ENCODE data around the gene WHRN. TPM values are rescaled to one million over a fixed set of nuclear protein-coding genes. Genes with fewer than 3 reads are reported as not detected.

Gene WHRN
- total and polyA plus RNA-seq, 2 donors: 3.2 to 14.9 TPM

DNA sequence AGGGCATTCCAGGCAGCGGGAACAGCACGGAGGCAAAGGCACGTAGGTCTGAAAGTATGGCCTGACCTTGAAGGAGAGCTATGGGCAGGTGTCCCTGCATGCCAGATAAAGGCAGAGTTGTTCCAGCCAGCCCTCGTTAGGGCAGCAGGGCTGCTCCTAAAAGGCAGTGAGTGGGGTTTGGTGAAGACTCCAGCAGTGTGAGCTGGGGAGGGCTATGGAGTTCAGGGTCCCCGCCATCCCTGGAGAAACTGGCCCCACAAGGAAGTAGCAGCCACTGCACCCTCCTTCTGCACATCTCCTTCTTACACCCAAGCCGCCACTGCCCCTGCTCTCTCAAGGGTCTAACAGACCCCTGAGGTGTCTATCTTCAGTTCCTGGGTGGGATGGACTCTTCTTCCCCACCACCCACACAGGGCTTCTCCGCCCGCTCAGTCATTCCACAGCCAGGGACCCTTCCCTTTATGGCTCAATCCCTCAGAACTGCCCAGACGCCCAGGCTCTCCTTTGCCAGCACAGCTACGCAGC is 118.8 kb downstream of the WHRN start:
- Histone ChIP-seq H3K4me3 (ENCODE audit: low read length in 2 of 2) (peak overlapping the region; percentile 73 to 99), H3K4me1 (ENCODE audit: control insufficient read depth in 2 of 2, insufficient read depth in 2 of 2, low read length in 2 of 2) (peaks cover 41 to 77% of the 10 kb centered on the region in 2 donors), H3K27me3 (ENCODE audit: control insufficient read depth in 2 of 2, insufficient read depth in 1 of 2, low read length in 1 of 2) (no peaks in the 10 kb centered on the region), H3K36me3 (ENCODE audit: control insufficient read depth in 2 of 2, insufficient read depth in 2 of 2, low read length in 1 of 2) (peaks cover 6 to 24% of the 10 kb centered on the region in 2 donors), H3K9me3 (ENCODE audit: control insufficient read depth in 2 of 2, insufficient read depth in 1 of 2, low read length in 1 of 2) (peaks cover 0 to 8% of the 10 kb centered on the region in 2 donors), H3K27ac (ENCODE audit: low read depth in 1 of 2, low read length in 1 of 2) (peak overlapping the region; percentile 97)
- whole genome bisulfite sequencing: 4% methylated on average over 10 of the region's 10 CpGs
- DNase-seq (ENCODE audit: low read depth in 6 of 9, low spot score in 9 of 9): peak in 1 of 9 donors; percentile 40

GRCh38 chr9:114385397-114386181 is 119.7 kb downstream of the WHRN start:
- Histone ChIP-seq H3K36me3 (ENCODE audit: control insufficient read depth in 2 of 2, insufficient read depth in 2 of 2, low read length in 1 of 2) (peaks cover 14 to 27% of the 10 kb centered on the region in 2 donors), H3K4me3 (ENCODE audit: low read length in 2 of 2) (peak overlapping the region; percentile 73 to 99), H3K9me3 (ENCODE audit: control insufficient read depth in 2 of 2, insufficient read depth in 1 of 2, low read length in 1 of 2) (peaks cover 0 to 8% of the 10 kb centered on the region in 2 donors), H3K27ac (ENCODE audit: low read depth in 1 of 2, low read length in 1 of 2) (peak overlapping the region; percentile 97), H3K4me1 (ENCODE audit: control insufficient read depth in 2 of 2, insufficient read depth in 2 of 2, low read length in 2 of 2) (peaks cover 39 to 79% of the 10 kb centered on the region in 2 donors), H3K27me3 (ENCODE audit: control insufficient read depth in 2 of 2, insufficient read depth in 1 of 2, low read length in 1 of 2) (no peaks in the 10 kb centered on the region)
- DNase-seq (ENCODE audit: low read depth in 6 of 9, low spot score in 9 of 9): peak; percentile 83 to 98 (median 91)
- whole genome bisulfite sequencing: 6% methylated on average over 11 of the region's 11 CpGs

DNA sequence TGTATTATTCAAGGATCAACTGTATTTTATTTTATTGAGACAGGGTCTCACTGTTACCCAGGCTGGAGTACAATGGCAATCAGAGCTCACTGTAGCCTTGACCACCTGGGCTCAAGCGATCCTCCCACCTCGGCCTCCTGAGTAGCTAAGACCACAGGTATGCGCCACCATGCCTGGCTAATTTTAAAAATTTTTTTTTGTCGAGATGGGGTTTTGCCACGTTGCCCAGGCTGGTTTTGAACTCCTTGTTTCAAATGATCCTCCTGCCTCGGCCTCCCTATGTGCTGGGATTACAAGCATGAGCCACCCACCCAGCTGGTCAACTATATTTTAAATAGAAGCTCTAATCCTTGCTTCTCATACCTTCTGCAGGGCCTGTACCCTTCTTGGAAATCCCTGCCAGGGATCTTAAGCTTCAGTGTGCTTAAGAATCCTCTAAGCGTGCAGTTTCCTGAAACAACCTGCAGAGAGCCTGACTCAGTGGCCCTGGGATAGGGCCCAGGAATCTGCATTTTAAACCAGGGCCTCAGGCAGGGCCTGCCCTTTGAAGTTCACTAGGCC is 120.4 kb downstream of the WHRN start:
- Histone ChIP-seq H3K9me3 (ENCODE audit: control insufficient read depth in 2 of 2, insufficient read depth in 1 of 2, low read length in 1 of 2) (peaks cover 0 to 8% of the 10 kb centered on the region in 2 donors), H3K27me3 (ENCODE audit: control insufficient read depth in 2 of 2, insufficient read depth in 1 of 2, low read length in 1 of 2) (no peaks in the 10 kb centered on the region), H3K36me3 (ENCODE audit: control insufficient read depth in 2 of 2, insufficient read depth in 2 of 2, low read length in 1 of 2) (peaks cover 21 to 31% of the 10 kb centered on the region in 2 donors), H3K27ac (ENCODE audit: low read depth in 1 of 2, low read length in 1 of 2) (peak overlapping the region; percentile 97), H3K4me1 (ENCODE audit: control insufficient read depth in 2 of 2, insufficient read depth in 2 of 2, low read length in 2 of 2) (peaks cover 36 to 73% of the 10 kb centered on the region in 2 donors), H3K4me3 (ENCODE audit: low read length in 2 of 2) (peak overlapping the region; percentile 73 to 99)
- WGBS: 39% methylated on average over 7 of the region's 7 CpGs
- no peak for DNase-seq (ENCODE audit: low read depth in 6 of 9, low spot score in 9 of 9)

DNA sequence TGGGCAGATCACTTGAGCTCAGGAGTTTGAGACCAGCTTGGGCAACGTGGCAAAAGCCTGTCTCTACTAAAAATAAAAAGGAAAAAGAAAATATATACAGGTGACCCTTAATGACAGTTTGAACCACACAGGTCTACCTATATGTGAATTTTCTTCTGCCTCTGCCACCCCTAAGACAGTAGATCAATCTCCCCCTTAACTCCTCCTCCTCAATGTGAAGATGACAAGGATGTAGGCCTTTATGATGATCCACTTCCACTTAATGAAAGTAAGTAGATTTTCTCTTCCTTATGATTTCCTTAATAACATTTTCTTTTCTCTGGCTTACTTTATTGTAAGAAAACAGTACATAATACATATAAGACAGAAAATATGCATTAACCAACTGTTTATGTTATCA is 120.9 kb downstream of the WHRN start:
- peaks cover 0 to 8% of the 10 kb centered on the region in 2 donors for H3K9me3 ChIP-seq (ENCODE audit: control insufficient read depth in 2 of 2, insufficient read depth in 1 of 2, low read length in 1 of 2)
- 8% methylated on average over 1 of the region's 1 CpG for WGBS
- no peaks in the 10 kb centered on the region for H3K27me3 ChIP-seq (ENCODE audit: control insufficient read depth in 2 of 2, insufficient read depth in 1 of 2, low read length in 1 of 2)
- H3K36me3 ChIP-seq (ENCODE audit: control insufficient read depth in 2 of 2, insufficient read depth in 2 of 2, low read length in 1 of 2): peaks cover 25 to 37% of the 10 kb centered on the region in 2 donors
- peak overlapping the region; percentile 97 for H3K27ac ChIP-seq (ENCODE audit: low read depth in 1 of 2, low read length in 1 of 2)
- peak overlapping the region; percentile 73 to 99 for H3K4me3 ChIP-seq (ENCODE audit: low read length in 2 of 2)
- peaks cover 34 to 73% of the 10 kb centered on the region in 2 donors for H3K4me1 ChIP-seq (ENCODE audit: control insufficient read depth in 2 of 2, insufficient read depth in 2 of 2, low read length in 2 of 2)
- DNase-seq (ENCODE audit: low read depth in 6 of 9, low spot score in 9 of 9): peak in 1 of 9 donors; percentile 46

DNA sequence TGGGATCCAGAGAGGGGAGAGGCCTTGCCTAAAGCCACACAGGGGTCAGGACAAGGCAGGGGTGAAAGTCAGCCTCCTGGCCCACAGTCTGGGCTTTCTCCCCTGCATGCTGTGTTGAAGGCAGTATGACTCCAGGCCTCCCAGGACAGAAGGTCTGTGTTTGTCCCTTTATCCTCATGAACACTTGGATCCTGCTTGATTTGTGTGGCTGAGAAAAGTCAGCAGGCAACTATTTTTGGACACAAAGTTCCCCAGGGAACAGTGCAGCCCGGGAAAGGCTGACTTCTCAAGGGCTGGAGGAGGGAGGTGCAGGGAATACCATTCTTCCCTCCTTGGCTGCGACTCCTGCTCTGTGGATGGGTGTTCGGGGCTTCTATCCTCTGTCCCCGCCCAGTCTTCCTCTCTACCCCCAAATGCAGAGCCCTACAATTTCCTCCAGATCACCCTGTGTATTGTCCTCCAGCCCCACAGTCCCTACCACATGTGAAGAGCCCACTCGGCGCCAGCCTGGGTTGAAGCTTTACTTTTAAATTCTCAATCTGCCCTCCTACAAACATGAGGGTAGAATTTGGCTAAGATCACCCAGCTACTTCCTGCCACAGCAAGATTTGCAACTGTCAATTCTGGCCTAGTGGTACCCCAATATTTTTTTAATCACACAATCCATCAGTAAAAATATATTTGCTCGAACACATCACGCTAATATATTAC is 121.6 kb downstream of the WHRN start:
- peaks cover 31 to 43% of the 10 kb centered on the region in 2 donors for H3K36me3 ChIP-seq (ENCODE audit: control insufficient read depth in 2 of 2, insufficient read depth in 2 of 2, low read length in 1 of 2)
- peak overlapping the region; percentile 73 to 99 for H3K4me3 ChIP-seq (ENCODE audit: low read length in 2 of 2)
- 15% methylated on average over 8 of the region's 8 CpGs for WGBS
- DNase-seq (ENCODE audit: low read depth in 6 of 9, low spot score in 9 of 9): peak in 1 of 9 donors; percentile 61
- H3K9me3 ChIP-seq (ENCODE audit: control insufficient read depth in 2 of 2, insufficient read depth in 1 of 2, low read length in 1 of 2): peaks cover 0 to 8% of the 10 kb centered on the region in 2 donors
- no peaks in the 10 kb centered on the region for H3K27me3 ChIP-seq (ENCODE audit: control insufficient read depth in 2 of 2, insufficient read depth in 1 of 2, low read length in 1 of 2)
- H3K4me1 ChIP-seq (ENCODE audit: control insufficient read depth in 2 of 2, insufficient read depth in 2 of 2, low read length in 2 of 2): peaks cover 35 to 73% of the 10 kb centered on the region in 2 donors
- H3K27ac ChIP-seq (ENCODE audit: low read depth in 1 of 2, low read length in 1 of 2): peak overlapping the region; percentile 96 to 97

DNA sequence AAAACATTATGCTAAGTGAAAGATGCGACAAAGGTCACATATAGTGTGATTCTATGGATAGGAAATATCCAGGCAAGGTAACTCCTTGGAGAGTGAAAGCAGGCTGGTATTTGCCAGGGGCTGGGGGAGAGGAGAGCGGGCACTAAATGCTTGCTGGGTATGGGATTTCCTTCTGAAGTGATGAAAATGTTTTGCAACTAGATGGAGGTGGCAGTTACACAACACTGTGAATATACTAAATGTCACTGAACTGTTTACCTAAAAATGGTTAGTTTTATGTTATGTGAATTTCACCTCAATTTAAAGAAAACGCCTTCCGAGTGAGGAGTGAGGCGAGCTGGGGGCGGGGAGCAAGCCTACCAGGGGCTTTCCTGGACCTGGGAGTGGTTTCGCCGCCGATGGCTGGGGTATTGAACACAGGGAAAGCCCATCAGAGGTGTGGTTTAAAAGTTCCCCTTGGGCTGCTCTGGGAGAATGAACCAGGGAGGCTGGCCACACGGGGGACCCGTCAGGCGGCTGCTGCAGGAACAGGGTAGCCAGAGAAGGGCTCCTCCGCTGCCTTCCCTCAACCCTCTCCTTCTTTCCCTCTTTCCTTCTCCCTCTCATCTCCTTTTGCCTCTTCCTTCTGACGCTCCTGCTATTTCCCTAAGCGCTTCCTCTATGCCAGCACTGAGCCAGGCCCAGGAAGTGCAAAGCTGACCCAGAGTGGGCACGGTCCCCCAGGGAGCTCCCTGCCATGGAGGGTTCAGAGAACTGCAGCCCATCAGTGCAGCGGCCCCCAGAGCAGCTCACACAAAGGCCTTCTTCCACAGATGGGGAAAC is 122.4 kb downstream of the WHRN start:
- Histone ChIP-seq H3K4me3 (ENCODE audit: low read length in 2 of 2) (peak overlapping the region; percentile 73 to 99), H3K4me1 (ENCODE audit: control insufficient read depth in 2 of 2, insufficient read depth in 2 of 2, low read length in 2 of 2) (peaks cover 30 to 73% of the 10 kb centered on the region in 2 donors), H3K9me3 (ENCODE audit: control insufficient read depth in 2 of 2, insufficient read depth in 1 of 2, low read length in 1 of 2) (peaks cover 0 to 8% of the 10 kb centered on the region in 2 donors), H3K36me3 (ENCODE audit: control insufficient read depth in 2 of 2, insufficient read depth in 2 of 2, low read length in 1 of 2) (peaks cover 39 to 51% of the 10 kb centered on the region in 2 donors), H3K27ac (ENCODE audit: low read depth in 1 of 2, low read length in 1 of 2) (peak overlapping the region; percentile 96 to 97), H3K27me3 (ENCODE audit: control insufficient read depth in 2 of 2, insufficient read depth in 1 of 2, low read length in 1 of 2) (no peaks in the 10 kb centered on the region)
- 34% methylated on average over 17 of the region's 17 CpGs for WGBS
- DNase-seq (ENCODE audit: low read depth in 6 of 9, low spot score in 9 of 9): peak in 1 of 9 donors; percentile 44

GRCh38 chr9:114378883-114379282 is 126.4 kb downstream of the WHRN start:
- peak overlapping the region; percentile 32 to 66 for H3K27ac ChIP-seq (ENCODE audit: low read depth in 1 of 2, low read length in 1 of 2)
- peaks cover 54 to 88% of the 10 kb centered on the region in 2 donors for H3K4me1 ChIP-seq (ENCODE audit: control insufficient read depth in 2 of 2, insufficient read depth in 2 of 2, low read length in 2 of 2)
- no peaks in the 10 kb centered on the region for H3K9me3 ChIP-seq (ENCODE audit: control insufficient read depth in 2 of 2, insufficient read depth in 1 of 2, low read length in 1 of 2)
- H3K27me3 ChIP-seq (ENCODE audit: control insufficient read depth in 2 of 2, insufficient read depth in 1 of 2, low read length in 1 of 2): no peaks in the 10 kb centered on the region
- H3K4me3 ChIP-seq (ENCODE audit: low read length in 2 of 2): no peak overlapping the region
- H3K36me3 ChIP-seq (ENCODE audit: control insufficient read depth in 2 of 2, insufficient read depth in 2 of 2, low read length in 1 of 2): peaks cover 71 to 85% of the 10 kb centered on the region in 2 donors
- WGBS: 96% methylated on average over 5 of the region's 5 CpGs
- DNase-seq (ENCODE audit: low read depth in 6 of 9, low spot score in 9 of 9): no peak

DNA sequence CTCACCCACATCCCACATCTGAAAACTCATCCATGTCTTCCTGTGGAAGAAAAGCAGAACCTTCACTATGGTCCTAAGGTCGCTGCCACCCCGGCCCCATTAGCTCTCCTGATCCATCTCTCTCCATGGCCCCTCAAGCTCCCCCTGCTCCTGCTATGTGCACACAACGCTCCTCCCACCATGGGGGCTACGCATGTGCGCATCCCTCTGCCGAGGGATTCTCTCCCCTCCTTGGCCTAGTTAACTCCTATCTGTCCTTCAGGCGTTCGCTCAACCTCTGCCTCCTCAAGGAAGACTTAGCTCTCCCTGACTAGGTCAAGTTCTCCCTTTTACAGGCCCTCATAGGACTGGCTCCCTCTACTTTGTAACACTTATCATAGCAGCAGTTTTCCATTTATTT is 127.3 kb downstream of the WHRN start:
- H3K9me3 ChIP-seq (ENCODE audit: control insufficient read depth in 2 of 2, insufficient read depth in 1 of 2, low read length in 1 of 2): no peaks in the 10 kb centered on the region
- no peaks in the 10 kb centered on the region for H3K27me3 ChIP-seq (ENCODE audit: control insufficient read depth in 2 of 2, insufficient read depth in 1 of 2, low read length in 1 of 2)
- no peak for DNase-seq (ENCODE audit: low read depth in 6 of 9, low spot score in 9 of 9)
- peaks cover 73 to 83% of the 10 kb centered on the region in 2 donors for H3K36me3 ChIP-seq (ENCODE audit: control insufficient read depth in 2 of 2, insufficient read depth in 2 of 2, low read length in 1 of 2)
- H3K4me1 ChIP-seq (ENCODE audit: control insufficient read depth in 2 of 2, insufficient read depth in 2 of 2, low read length in 2 of 2): peaks cover 60 to 88% of the 10 kb centered on the region in 2 donors
- WGBS: 94% methylated on average over 8 of the region's 8 CpGs
- H3K27ac ChIP-seq (ENCODE audit: low read depth in 1 of 2, low read length in 1 of 2): no peak overlapping the region
- no peak overlapping the region for H3K4me3 ChIP-seq (ENCODE audit: low read length in 2 of 2)

Data from thymus (tissue), 11 donors.